HEK293 (cell line): ENCODE measurements around the gene TOR2A.

Experiments
- CTCF ChIA-PET: fragments of 350-600 bp; formaldehyde crosslinking; extraction: SDS; loops from one replicate; lab custom pipeline; 2021; ENCODE audit warnings: antibody characterized with exemption; lab: Yijun Ruan, JAX
- POLR2A ChIA-PET: fragments of 300-600 bp; formaldehyde crosslinking; extraction: SDS; loops from one replicate; lab custom pipeline; 2020; ENCODE audit warnings: antibody characterized with exemption, inconsistent platforms; lab: Yijun Ruan, JAX
- H3K27ac ChIP-seq: fragments of 200-500 bp; sonication (Bioruptor generic); 2 replicates; pipeline ENCODE4 v1.5.1; 2014; ENCODE audit warnings: low read depth, low read length, control low read depth, inconsistent platforms; ENCODE audit errors: extremely low read depth
- H3K36me3 ChIP-seq, 2 experiments: fragments of 200-500 bp in 1 of 2; sonication (Bioruptor generic) in 1 of 2; 1 replicate in 1 of 2; 2 replicates in 1 of 2; pipeline ENCODE4 v1.5.1; 2014 to 2017; ENCODE audit warnings: inconsistent platforms in 2 of 2, low read length in 2 of 2; ENCODE audit not compliant: control insufficient read depth in 2 of 2, insufficient read depth in 1 of 2
- H3K4me1 ChIP-seq: fragments of 200-500 bp; sonication (Bioruptor generic); 2 replicates; pipeline ENCODE4 v1.5.1; 2014; ENCODE audit warnings: mild to moderate bottlenecking, low read length, inconsistent platforms; ENCODE audit not compliant: control insufficient read depth, insufficient read depth
- H3K4me3 ChIP-seq: 2 replicates; pipeline ENCODE4 v1.5.1; 2011; ENCODE audit warnings: low read depth, mild to moderate bottlenecking, control low read depth, low read length, moderate library complexity
- H3K9me3 ChIP-seq: fragments of 200-500 bp; sonication (Bioruptor generic); 2 replicates; pipeline ENCODE4 v1.5.1; 2014; ENCODE audit warnings: low read depth, low read length, inconsistent platforms; ENCODE audit not compliant: control insufficient read depth, insufficient read depth
- BCL11B ChIP-seq: fragments of 450-650 bp; formaldehyde crosslinking; IDR thresholded peaks from 2 replicates; pipeline ENCODE4 v1.5.1; 2016; ENCODE audit warnings: low read depth, missing biosample characterization, missing genetic modification characterization
- FEZF1 ChIP-seq: fragments of 450-650 bp; formaldehyde crosslinking; IDR thresholded peaks from 2 replicates; pipeline ENCODE4 v1.5.1; 2016; ENCODE audit warnings: missing biosample characterization, missing genetic modification characterization
- ZNF10 ChIP-seq: fragments of 450-650 bp; formaldehyde crosslinking; IDR thresholded peaks from 2 replicates; pipeline ENCODE4 v1.5.1; 2017; ENCODE audit warnings: missing biosample characterization, missing genetic modification characterization
- ZNF175 ChIP-seq: fragments of 450-650 bp; formaldehyde crosslinking; IDR thresholded peaks from 2 replicates; pipeline ENCODE4 v1.5.1; 2016; ENCODE audit warnings: missing biosample characterization, missing genetic modification characterization
- ZNF433 ChIP-seq: fragments of 450-650 bp; formaldehyde crosslinking; IDR thresholded peaks from 2 replicates; pipeline ENCODE4 v1.5.1; 2016; ENCODE audit warnings: missing biosample characterization, missing genetic modification characterization, low read depth
- ZNF510 ChIP-seq: fragments of 450-650 bp; formaldehyde crosslinking; IDR thresholded peaks from 2 replicates; pipeline ENCODE4 v1.5.1; 2018; ENCODE audit warnings: mild to moderate bottlenecking, missing genetic modification characterization, missing biosample characterization; ENCODE audit not compliant: insufficient replicate concordance
- ZNF623 ChIP-seq: fragments of 450-650 bp; formaldehyde crosslinking; IDR thresholded peaks from 2 replicates; pipeline ENCODE4 v1.5.1; 2016; ENCODE audit warnings: missing biosample characterization, missing genetic modification characterization
- ZNF830 ChIP-seq: fragments of 450-650 bp; IDR thresholded peaks from 2 replicates; pipeline ENCODE4 v1.5.0; 2018; ENCODE audit warnings: missing biosample characterization, missing genetic modification characterization, low read depth, mild to moderate bottlenecking, moderate library complexity
- TF ChIP-seq, protein P1 (sequence below): fragments of 450-650 bp; formaldehyde crosslinking; IDR thresholded peaks from 2 replicates; pipeline ENCODE4 v1.5.1; 2016; ENCODE audit warnings: missing biosample characterization, missing genetic modification characterization
- TF ChIP-seq, protein P2 (sequence below): fragments of 450-650 bp; IDR thresholded peaks from 2 replicates; pipeline ENCODE4 v1.5.1; 2018; ENCODE audit warnings: missing biosample characterization, mild to moderate bottlenecking, missing genetic modification characterization
- TF ChIP-seq, protein P3 (sequence below): fragments of 450-650 bp; formaldehyde crosslinking; IDR thresholded peaks from 2 replicates; pipeline ENCODE4 v1.5.1; 2017; ENCODE audit warnings: missing biosample characterization, missing genetic modification characterization

The TOR2A gene

DNA sequence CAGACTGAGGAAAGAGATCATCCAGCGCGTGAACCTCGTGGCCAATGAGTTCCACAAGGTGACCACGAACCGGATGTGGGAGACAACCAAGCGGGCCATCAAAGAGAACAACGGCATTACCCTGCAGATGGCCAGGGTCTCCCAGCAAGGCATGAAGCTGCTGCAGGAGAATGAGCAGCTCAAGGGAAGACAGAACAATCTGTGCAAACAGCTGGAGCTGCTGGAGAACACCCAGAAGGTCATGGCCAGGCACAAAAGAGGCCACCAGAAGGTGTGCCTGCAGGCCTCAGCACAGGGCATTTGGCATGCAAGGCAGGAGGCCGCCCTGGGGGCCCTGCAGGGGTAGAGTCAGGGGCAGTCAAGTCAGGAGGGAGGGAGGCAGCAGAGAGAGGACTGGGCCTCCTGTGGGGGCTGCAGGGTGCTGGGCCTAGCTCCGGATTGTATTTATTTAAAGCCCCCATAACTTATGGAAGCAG is 23.8 kb downstream of the TOR2A start (continued):
- TF ChIP-seq, protein P1, sequence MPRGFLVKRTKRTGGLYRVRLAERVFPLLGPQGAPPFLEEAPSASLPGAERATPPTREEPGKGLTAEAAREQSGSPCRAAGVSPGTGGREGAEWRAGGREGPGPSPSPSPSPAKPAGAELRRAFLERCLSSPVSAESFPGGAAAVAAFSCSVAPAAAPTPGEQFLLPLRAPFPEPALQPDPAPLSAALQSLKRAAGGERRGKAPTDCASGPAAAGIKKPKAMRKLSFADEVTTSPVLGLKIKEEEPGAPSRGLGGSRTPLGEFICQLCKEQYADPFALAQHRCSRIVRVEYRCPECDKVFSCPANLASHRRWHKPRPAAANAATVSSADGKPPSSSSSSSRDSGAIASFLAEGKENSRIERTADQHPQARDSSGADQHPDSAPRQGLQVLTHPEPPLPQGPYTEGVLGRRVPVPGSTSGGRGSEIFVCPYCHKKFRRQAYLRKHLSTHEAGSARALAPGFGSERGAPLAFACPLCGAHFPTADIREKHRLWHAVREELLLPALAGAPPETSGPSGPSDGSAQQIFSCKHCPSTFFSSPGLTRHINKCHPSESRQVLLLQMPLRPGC (tag by site-specific recombination) = no peak
- TF ChIP-seq BCL11B = no peak

DNA sequence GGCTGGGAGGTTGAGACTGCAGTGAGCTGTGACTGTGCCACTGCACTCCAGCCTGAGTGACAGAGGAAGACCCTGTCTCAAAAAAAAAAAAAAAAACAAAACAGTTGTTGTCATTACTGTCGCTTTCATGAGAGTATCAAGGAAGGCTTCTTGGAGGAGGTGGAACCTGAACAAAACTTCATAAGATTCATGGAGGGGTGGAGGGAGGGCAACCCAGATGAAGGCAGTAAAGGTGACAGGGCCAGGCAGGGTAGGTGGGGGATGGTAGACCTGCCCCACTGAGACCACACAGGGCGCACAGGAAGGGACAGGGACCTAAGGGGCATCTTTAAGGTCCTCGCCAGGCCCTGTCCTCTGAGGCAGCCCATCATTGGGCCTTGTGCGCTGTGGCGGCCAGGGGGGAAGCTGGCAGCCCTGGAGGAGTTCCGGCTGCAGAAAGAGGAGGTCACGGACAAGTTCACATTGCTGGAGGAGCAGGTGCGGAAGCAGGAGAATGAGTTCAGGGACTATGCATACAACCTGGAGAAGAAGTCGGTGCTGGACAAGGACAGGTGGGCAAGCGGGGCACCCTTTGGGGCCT is 24.8 kb downstream of the TOR2A start:
- CTCF ChIA-PET = interaction anchor here (0.9 kb wide), 1 partner anchor 24 kb away, joined by 3 read pairs; no protein-coding TSS in a partner anchor
- Histone ChIP-seq H3K4me3 (no peak overlapping the region), H3K36me3 (no peaks in the 10 kb centered on the region), H3K9me3 (no peaks in the 10 kb centered on the region), H3K4me1 (no peaks in the 10 kb centered on the region), H3K27ac (no peak overlapping the region)
- TF ChIP-seq ZNF433 (tag by site-specific recombination) = no peak
- no peak for TF ChIP-seq ZNF830
- POLR2A ChIA-PET = no interaction called here

DNA sequence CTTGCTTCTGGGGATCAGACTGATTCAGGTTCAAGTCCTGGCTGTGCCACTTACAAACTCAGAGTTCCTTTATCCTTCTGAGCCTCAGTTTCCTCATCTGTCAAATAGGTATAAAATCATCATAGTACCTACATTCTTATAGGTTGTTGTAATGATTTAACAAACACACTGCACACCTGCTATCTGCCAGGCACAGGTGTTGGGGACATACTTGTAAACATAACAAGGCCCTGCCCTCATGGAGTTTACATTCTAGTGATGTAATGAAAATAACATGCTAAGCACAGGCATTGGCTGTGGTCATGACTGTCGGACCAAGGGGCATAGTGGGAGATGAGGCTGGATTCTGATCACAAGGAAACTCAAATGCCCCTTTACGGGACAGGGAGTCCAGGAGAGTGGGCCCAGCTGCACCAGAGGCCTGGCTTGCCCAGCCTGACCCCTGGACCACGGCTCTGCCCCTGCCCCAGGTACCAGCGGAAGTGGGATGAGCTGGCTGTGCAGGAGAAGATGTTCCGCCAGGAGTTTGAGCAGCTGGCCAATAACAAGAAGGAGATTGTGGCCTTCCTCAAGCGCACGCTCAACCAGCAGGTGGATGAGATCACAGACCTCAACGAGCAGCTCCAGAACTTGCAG is 26.0 kb downstream of the TOR2A start:
- POLR2A ChIA-PET = no interaction called here
- no peaks in the 10 kb centered on the region for H3K9me3 ChIP-seq
- H3K4me1 ChIP-seq = no peaks in the 10 kb centered on the region
- CTCF ChIA-PET = interaction anchor here (0.7 to 1.2 kb wide), 4 partner anchors 26 to 160 kb away, joined by 3 read pairs; partner anchors contain the start of gene TOR2A
- H3K36me3 ChIP-seq = no peaks in the 10 kb centered on the region
- H3K4me3 ChIP-seq = no peak overlapping the region
- TF ChIP-seq ZNF623 (tag by site-specific recombination) (no peak), ZNF10 (tag by site-specific recombination) (no peak)
- TF ChIP-seq, protein P2, sequence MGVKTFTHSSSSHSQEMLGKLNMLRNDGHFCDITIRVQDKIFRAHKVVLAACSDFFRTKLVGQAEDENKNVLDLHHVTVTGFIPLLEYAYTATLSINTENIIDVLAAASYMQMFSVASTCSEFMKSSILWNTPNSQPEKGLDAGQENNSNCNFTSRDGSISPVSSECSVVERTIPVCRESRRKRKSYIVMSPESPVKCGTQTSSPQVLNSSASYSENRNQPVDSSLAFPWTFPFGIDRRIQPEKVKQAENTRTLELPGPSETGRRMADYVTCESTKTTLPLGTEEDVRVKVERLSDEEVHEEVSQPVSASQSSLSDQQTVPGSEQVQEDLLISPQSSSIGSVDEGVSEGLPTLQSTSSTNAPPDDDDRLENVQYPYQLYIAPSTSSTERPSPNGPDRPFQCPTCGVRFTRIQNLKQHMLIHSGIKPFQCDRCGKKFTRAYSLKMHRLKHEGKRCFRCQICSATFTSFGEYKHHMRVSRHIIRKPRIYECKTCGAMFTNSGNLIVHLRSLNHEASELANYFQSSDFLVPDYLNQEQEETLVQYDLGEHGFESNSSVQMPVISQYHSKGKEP (tag by site-specific recombination) = no peak
- TF ChIP-seq, protein P3, sequence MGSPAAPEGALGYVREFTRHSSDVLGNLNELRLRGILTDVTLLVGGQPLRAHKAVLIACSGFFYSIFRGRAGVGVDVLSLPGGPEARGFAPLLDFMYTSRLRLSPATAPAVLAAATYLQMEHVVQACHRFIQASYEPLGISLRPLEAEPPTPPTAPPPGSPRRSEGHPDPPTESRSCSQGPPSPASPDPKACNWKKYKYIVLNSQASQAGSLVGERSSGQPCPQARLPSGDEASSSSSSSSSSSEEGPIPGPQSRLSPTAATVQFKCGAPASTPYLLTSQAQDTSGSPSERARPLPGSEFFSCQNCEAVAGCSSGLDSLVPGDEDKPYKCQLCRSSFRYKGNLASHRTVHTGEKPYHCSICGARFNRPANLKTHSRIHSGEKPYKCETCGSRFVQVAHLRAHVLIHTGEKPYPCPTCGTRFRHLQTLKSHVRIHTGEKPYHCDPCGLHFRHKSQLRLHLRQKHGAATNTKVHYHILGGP (tag by site-specific recombination) = no peak
- H3K27ac ChIP-seq = no peak overlapping the region

DNA sequence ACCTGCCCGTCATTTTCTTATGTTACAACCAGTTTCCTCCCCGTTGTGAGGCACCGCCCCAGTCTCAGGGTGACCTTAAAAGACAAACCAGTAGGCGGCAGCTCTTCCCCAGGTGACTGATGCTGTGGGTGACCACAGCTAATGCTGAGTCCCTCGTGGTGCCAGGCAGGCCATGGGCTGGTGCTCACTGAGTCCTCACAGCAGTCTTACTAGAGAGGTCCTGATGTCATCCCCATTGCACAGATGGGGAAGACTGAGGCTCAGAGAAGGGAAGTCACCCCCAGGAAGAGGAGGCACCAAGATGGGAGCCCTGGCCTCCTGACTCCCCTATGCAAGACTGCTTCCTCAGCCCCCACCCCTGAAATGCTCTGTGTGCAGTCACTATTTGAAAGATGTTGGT is 27.3 kb downstream of the TOR2A start:
- CTCF ChIA-PET = interaction anchor here (1.2 kb wide), 1 partner anchor 27 kb away, joined by 3 read pairs; the partner anchor contains the start of gene TOR2A
- H3K27ac ChIP-seq = no peak overlapping the region
- POLR2A ChIA-PET = no interaction called here
- H3K36me3 ChIP-seq = no peaks in the 10 kb centered on the region
- H3K9me3 ChIP-seq = no peaks in the 10 kb centered on the region
- H3K4me3 ChIP-seq = no peak overlapping the region
- no peak for TF ChIP-seq ZNF175 (tag by site-specific recombination)
- no peak for TF ChIP-seq FEZF1 (tag by site-specific recombination)
- TF ChIP-seq ZNF510 = no peak
- H3K4me1 ChIP-seq = no peaks in the 10 kb centered on the region
